HG02884 (cell line): ENCODE results near the gene BCL2L12.

Experiments
- ATAC-seq: cut with Tn5 transposase; IDR thresholded peaks from one replicate; pipeline ENCODE4 v1.9.1; 2021; ENCODE audit warnings: mild to moderate bottlenecking, moderate library complexity; ENCODE audit not compliant: unreplicated experiment

The BCL2L12 gene

DNA sequence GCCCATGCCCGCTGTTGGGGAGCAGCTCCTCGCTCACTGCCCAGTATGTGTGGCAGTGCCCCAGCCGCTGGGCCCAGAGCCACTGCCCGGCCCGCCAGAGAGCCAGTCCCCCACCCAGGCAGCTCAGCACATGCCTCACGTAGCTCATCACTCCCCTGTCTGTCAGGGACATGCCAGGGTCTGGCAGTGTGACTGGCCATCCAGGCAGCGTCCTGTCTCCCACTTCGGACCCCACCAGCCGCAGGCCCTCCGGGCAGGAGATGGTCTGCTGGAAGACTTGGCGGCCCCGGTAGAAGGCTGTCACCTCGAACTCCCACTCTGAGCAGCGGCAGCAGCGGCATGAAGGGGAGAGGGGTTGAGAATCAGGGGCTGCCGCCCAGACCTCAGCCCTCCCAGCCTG is 3.7 kb upstream of the BCL2L12 start:
- ATAC-seq = no peak

DNA sequence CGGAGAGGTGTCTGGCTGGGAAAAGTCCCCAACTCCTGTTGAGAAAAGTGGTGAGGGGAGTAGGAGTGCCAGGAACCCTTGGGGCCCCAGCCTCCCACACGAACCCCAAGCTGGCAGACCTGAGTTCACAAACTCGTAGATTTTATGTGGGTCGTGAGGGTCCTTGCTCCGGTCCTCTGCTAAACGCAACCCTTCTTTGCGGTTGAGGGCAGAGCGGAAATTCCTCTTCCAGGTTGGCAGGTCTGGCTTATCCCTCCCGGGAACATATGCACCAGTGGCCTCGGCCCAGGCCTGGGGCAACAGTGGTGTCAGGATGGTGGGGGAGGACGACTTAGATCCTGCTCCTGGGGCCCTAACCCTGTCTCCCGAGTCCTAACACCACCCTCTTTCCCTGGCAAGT is 2.5 kb upstream of the BCL2L12 start:
- no peak for ATAC-seq

- no peak for ATAC-seq
Measured at GRCh38 chr19:49664171-49665035, 1.3 kb upstream of the BCL2L12 start.

- ATAC-seq = no peak
Measured at GRCh38 chr19:49665036-49665350, 740 bp upstream of the BCL2L12 start.

DNA sequence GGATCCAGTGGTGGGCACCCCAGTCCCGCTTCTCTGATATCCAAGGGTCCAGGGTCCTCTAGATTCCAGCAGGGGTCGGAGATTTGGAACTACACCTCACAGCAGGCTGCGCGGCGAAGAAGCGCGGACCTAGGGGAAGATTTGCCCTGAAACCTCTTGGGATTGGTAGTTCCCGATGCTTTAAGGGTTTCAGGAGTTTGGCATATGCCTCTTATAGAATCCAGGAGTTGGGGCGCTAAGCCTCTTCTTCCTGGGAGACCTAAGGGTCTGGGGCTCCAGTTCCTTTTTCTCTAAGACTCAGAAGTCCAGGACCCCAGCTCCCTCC is 349 bp downstream of the BCL2L12 start:
- no peak for ATAC-seq

GRCh38 chr19:49667473-49667872 is 1.7 kb downstream of the BCL2L12 start:
- no peak for ATAC-seq

- ATAC-seq = no peak
Measured at GRCh38 chr19:49669516-49669915, 3.8 kb downstream of the BCL2L12 start.

DNA sequence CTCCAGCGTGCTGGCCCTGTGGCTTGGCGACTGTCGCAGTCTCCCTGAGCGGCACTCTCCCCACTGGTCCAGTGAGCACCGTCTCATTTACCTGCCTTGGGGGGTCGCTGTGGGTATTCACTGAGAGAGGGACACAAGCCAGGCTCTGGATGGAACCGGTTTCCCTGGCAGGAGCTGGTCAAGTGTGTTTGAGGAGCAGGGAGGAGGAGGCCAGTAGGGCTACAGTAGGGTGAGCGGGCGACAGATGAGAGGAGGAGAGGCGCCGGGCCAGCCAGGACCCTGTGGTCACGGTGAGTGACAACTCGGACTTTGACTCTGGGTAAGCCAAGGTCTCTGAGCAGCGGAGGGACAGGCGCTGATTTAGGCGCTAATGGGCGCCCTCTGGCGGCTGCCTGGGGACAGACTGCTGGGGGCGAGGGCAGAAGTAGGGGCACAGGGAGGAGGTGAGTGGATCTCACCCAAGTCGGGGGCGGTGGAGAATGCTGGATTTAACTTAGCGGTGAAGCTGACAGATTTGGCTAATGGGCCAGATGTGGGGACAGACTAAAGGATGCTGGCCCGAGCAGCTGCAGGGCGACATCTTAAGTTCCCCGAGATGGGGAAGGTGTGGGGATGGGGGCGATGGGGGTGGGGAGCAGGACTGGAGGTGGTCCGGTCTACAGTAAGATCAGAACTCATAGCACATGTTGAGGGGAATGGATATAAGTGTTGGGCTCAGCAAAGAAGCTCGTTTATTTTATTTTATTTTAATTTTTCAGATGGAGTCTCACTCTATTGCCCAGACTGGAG is 6.6 kb downstream of the BCL2L12 start:
- no peak for ATAC-seq

- ATAC-seq = no peak
Measured at GRCh38 chr19:49676136-49676783, 10.5 kb downstream of the BCL2L12 start.

GRCh38 chr19:49676784-49677230 is 11.1 kb downstream of the BCL2L12 start:
- peak; percentile 56 for ATAC-seq

DNA sequence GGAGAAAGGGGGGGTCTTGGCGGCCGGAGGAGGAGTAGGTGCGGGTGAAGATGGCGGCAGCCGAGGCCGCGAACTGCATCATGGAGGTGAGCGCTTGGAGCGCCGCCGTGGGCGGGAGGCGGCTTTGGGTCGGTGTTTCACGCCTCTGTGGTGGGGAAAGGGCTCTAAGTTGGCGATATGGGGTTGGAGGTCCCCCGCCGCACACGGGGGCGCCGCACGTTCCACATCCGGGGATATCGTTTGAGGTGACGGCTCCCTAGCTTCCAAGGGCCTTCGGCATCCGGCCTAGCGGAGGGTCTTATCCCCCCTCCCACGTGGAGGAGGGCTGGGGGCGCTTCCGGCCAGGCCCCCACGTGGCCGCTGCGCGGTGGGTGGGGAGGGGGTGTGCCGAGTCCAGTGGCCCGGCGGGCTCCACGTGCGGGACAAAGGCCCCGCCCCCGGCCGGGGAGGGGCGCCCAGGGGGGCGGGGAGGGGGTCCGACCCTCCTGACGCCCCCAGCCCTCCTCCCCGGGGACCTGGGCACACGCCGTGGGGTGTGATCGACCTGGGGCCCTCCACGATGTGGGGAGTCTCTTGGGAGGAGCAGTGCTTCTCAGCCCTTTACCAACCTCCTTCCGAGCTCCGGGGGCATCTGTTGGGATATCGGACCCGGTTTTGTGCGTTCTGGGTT is 11.6 kb downstream of the BCL2L12 start, which contains the start of gene PRMT1:
Gene PRMT1, plus strand, starts transcription at position 41 of the 670 bp plus-strand sequence. Its CDS starts 10 bp downstream, at position 51.
- no peak for ATAC-seq

- no peak for ATAC-seq
Measured at GRCh38 chr19:49677901-49678674, 12.4 kb downstream of the BCL2L12 start.

DNA sequence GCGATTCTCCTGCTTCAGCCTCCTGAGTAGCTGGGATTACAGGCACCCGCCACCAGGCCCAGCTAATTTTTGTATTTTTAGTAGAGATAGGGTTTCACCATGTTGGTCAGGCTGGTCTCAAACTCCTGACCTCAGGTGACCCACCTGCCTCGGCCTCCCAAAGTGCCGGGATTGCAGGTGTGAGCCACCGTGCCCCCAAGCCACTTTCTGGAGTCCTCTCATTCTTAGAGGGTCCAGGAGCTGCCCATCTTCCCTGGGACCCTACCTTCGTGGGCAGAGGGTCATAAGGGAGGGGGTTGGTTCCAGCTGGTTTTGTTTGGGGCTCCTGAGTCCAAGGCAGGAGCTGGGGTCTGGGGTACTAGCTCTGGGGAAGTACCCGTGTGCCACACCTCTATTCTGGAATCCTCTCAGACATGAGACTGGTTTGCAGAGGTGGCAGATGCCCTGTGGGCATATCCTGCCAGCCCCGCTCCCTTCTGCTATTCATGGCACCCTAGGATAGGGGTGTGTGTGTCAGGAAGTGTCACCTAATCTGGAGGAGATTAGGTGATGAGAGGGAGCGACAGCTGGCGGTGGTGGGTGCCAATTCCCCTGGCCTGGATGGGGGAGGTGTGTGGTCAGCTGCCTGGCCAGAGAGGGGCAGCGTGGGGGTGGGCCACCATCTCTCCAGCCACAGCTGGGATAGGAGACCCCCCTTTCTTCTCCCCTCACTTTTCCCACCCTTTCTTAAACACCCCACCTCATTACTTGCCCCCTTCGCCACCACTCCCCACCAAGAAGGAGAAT is 13.4 kb downstream of the BCL2L12 start:
- ATAC-seq = no peak

DNA sequence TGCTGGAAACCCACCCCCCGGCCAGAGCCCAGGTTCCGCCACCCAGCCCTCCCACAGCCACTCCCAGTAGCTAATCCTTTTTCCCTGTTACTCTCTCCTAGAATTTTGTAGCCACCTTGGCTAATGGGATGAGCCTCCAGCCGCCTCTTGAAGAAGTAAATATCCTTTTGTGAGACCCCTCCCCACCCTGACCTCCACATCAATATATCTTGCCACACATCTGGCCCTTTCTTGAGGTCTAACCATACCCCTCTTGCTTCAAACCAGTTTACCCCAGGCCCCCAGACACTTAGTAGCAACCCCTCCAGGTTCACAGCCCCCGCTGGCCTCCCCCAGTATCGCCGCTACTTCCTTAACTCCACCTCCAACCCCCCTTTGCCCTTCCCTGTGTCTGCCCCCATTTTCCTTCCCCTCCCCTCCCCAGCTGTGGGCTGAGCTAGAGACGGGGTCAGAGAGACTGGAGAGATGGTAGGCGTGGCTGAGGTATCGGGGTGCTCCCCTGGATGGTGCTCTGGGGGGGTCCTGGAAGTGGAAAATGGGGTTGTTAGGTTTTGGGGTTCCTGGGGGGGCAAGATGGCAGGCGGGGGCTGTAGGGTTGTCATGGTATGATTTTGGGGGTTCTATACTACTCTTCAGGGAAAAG is 14.2 kb downstream of the BCL2L12 start:
- ATAC-seq = no peak

DNA sequence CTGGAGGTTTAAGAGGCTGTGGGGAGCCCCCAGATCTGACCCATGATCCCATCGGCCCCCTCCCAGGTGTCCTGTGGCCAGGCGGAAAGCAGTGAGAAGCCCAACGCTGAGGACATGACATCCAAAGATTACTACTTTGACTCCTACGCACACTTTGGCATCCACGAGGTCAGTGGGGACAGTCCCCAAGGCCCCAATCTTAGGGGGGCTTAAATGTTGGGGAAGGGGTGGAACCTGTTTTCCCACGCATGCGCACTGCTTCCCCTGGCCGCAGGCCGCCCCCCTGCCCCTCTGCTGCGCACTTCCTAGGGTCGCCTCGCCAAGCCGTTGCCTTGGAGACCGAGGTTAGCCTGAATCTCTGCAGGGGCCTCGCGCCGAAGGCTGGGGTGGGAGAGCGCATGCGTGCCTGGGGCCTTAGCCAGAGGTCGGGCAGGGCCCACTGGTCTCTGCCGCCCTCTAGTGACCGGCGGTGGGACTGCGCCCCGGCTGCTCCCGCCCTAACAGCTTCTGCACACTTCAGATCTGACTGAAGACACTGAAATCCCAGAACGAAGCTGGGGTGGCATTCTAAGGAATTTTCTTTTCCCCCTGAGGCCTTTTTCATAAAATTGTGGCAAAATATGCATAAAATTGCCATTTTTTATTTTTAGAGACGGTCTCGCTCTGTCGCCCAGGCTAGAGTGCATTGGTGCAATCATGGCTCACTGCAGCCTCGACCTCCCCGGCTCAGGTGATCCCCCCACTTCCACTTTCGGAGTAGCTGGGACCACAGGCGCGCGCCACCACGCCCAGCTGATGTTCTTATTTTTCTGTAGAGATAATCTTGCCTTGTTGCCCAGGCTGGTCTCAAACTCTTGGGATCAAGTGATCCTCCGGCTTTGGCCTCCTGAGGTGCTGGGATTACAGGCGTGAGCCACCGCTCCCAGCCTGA is 15.0 kb downstream of the BCL2L12 start:
- ATAC-seq = no peak

GRCh38 chr19:49681830-49682229 is 16.1 kb downstream of the BCL2L12 start:
- ATAC-seq = no peak

DNA sequence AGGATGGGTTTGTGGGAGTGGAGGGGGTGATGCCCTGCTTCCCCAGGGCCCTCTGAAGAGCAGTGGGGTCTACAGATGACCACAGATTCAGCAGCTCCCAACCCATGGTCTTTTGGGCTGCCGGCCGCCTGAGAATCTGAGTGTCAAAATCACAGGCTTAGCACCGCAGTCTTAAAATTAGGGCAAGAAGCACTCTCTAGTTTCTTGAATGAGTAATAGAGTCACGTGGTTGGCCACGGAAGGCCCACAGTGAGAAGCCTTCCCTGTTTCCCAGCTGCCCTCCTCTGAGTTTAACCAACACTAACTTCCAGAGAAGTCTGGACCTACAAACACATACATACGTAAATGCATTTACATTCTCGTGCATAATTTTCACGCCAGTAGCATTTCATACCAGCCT is 16.5 kb downstream of the BCL2L12 start:
- no peak for ATAC-seq

GRCh38 chr19:49683814-49684250 is 18.1 kb downstream of the BCL2L12 start:
- ATAC-seq = no peak
